ENCODE data around the gene PSD4. TPM values are rescaled to one million over a fixed set of nuclear protein-coding genes. Genes with fewer than 3 reads are reported as not detected.

The PSD4 gene
- total and polyA plus RNA-seq, 10 of the 15 experiments (the other 5 are each of a cell fraction or from before 2014, with no cell fraction given), result 0.68 to 114 (median 35.1) TPM

- Histone ChIP-seq H3K9ac (ENCODE audit: control insufficient read depth, insufficient read depth, low read length) (no peak overlapping the region), H3K27ac (ENCODE audit: control insufficient read depth, insufficient read depth) (no peak overlapping the region), H3K4me1 (ENCODE audit: control insufficient read depth, insufficient read depth, low read length) (peaks cover 4% of the 10 kb centered on the region; the same call in 1 of the 2 replicates), H3K4me3 (no peak overlapping the region), H2AFZ (ENCODE audit: control insufficient read depth, low read depth, low read length) (no peak overlapping the region), H3K4me2 (ENCODE audit: control insufficient read depth, insufficient read depth) (no peak overlapping the region), H3K27me3 (replicated peaks in 1 of 2; ENCODE audit: control insufficient read depth in 2 of 2, insufficient read depth in 2 of 2, low read length in 1 of 2) (no peaks in the 10 kb centered on the region), H3K79me2 (ENCODE audit: control insufficient read depth, insufficient read depth, low read length) (no peaks in the 10 kb centered on the region), H3K9me3 (replicated peaks; ENCODE audit: control insufficient read depth, insufficient read depth, low read length) (no peaks in the 10 kb centered on the region), H4K20me1 (ENCODE audit: control insufficient read depth, insufficient read depth) (no peaks in the 10 kb centered on the region), H3K36me3 (ENCODE audit: control insufficient read depth in 2 of 2, insufficient read depth in 2 of 2, low read length in 1 of 2) (no peaks in the 10 kb centered on the region)
- intact Hi-C loops (cut with micrococcal nuclease; ENCODE audit: unreplicated experiment) (no loop called here), in situ Hi-C loops (cut with MboI) (no loop called here)
- WGBS (ENCODE audit: insufficient coverage, insufficient replicate concordance, low lambda C conversion rate, missing lambda C conversion rate), result 59% methylated on average over 6 of the region's 6 CpGs
- ChIA-PET RAD21 (ENCODE audit: unreplicated experiment) (interaction anchor here (0.6 to 0.8 kb wide), 2 partner anchors 27 to 63 kb away, joined by 3 read pairs; no protein-coding TSS in a partner anchor), SMC1A (ENCODE audit: uncharacterized antibody, unreplicated experiment) (interaction anchor here (1.4 to 1.5 kb wide), 2 partner anchors 34 to 76 kb away, joined by 3 to 5 read pairs; no protein-coding TSS in a partner anchor), POLR2A (interaction anchor here (1.5 kb wide), 1 partner anchor 8 kb away, joined by 3 read pairs; no protein-coding TSS in a partner anchor), CTCF (interaction anchor here (0.6 to 11.0 kb wide), 7 partner anchors 13 to 249 kb away, joined by 3 to 182 read pairs (median 4); no protein-coding TSS in a partner anchor)
- no peak for FAIRE-seq
- ATAC-seq, result no peak
- DNase-seq (ENCODE audit: low read depth, low spot score), result no peak
- BruUV-seq (replicated peaks), result no TSS peak
- TF ChIP-seq CHD1 (IDR thresholded peaks at IDR 0.05; ENCODE audit: low read depth, low read length) (no peak), FOS (IDR thresholded peaks at IDR 0.05; ENCODE audit: borderline replicate concordance, extremely low read depth, insufficient read length) (no peak), MTA3 (IDR thresholded peaks at IDR 0.05; ENCODE audit: borderline replicate concordance, low read length) (no peak), ATF3 (IDR thresholded peaks at IDR 0.05; ENCODE audit: borderline replicate concordance, extremely low read depth, low read depth, low read length) (no peak), CHD2 (IDR thresholded peaks at IDR 0.05; ENCODE audit: borderline replicate concordance, low read depth, low read length) (no peak), SMC3 (IDR thresholded peaks at IDR 0.05; ENCODE audit: borderline replicate concordance, low read length) (no peak), IRF3 (IDR thresholded peaks at IDR 0.05) (no peak), STAT3 (IDR thresholded peaks at IDR 0.05; ENCODE audit: low read depth, low read length) (no peak), MYC (IDR thresholded peaks at IDR 0.05; ENCODE audit: insufficient read depth, insufficient read length, insufficient replicate concordance, low read length, severe bottlenecking) (no peak), ZBED1 (IDR thresholded peaks at IDR 0.05; ENCODE audit: borderline replicate concordance) (no peak), RBBP5 (conservative IDR thresholded peaks at IDR 0.05) (no peak), ZSCAN29 (IDR thresholded peaks at IDR 0.05) (no peak), ZBTB4 (CRISPR knock-in tag; IDR thresholded peaks at IDR 0.05) (no peak), TBL1XR1 (IDR thresholded peaks at IDR 0.05; ENCODE audit: low read depth, low read length) (no peak), RFX5 (IDR thresholded peaks at IDR 0.05; ENCODE audit: low read depth, low read length) (no peak), MAX (IDR thresholded peaks at IDR 0.05; ENCODE audit: low read depth, low read length) (no peak), E2F8 (IDR thresholded peaks at IDR 0.05; ENCODE audit: low read depth, partially characterized antibody) (no peak), YY1 (IDR thresholded peaks at IDR 0.05; ENCODE audit: low read depth, low read length) (no peak)
These were observed 32.3 kb upstream of the PSD4 start for GRCh38 chr2:113141451-113141850.

All from GM12878 (cell line).